GM12878 (cell line): ENCODE results near the gene WDR45B. TPM values are rescaled to one million over a fixed set of nuclear protein-coding genes. Genes with fewer than 3 reads are reported as not detected.

Source experiments
- BCL11A ChIP-seq: IDR thresholded peaks from 2 replicates; pipeline ENCODE4 v1.6.1; 2011; ENCODE audit warnings: low read depth, low read length
- BHLHE40 ChIP-seq, 2 experiments: fragments of 450-650 bp in 1 of 2; IDR thresholded peaks; 2 replicates each; pipeline ENCODE4 v1.6.1; 2011 to 2017; ENCODE audit warnings: low read depth in 2 of 2, borderline replicate concordance in 1 of 2, improper control_type of control experiment in 1 of 2, low read length in 1 of 2, mild to moderate bottlenecking in 1 of 2
- CBFB ChIP-seq: IDR thresholded peaks from 2 replicates; pipeline ENCODE4 v1.6.1; 2016; ENCODE audit warnings: antibody characterized with exemption, low read depth
- CEBPB ChIP-seq, 2 experiments: fragments of 150-350 bp in 1 of 2; IDR thresholded peaks; 2 replicates each; pipeline ENCODE4 v1.6.1; 2012 to 2014; ENCODE audit warnings: low read depth in 2 of 2, low read length in 2 of 2, borderline replicate concordance in 1 of 2, inconsistent platforms in 1 of 2
- CREB1 ChIP-seq: IDR thresholded peaks from 2 replicates; pipeline ENCODE4 v1.6.1; 2012; ENCODE audit warnings: low read depth, mild to moderate bottlenecking, inconsistent platforms
- CREM ChIP-seq: IDR thresholded peaks from 2 replicates; pipeline ENCODE4 v1.6.1; 2014; ENCODE audit warnings: antibody characterized with exemption, low read depth
- IKZF1 ChIP-seq: fragments of 450-650 bp; conservative IDR thresholded peaks from 2 replicates; pipeline ENCODE4 v1.6.1; 2017; ENCODE audit warnings: antibody characterized with exemption, mild to moderate bottlenecking
- JUNB ChIP-seq: IDR thresholded peaks from 2 replicates; pipeline ENCODE4 v1.6.1; 2016; ENCODE audit warnings: antibody characterized with exemption, mild to moderate bottlenecking
- MEF2A ChIP-seq: IDR thresholded peaks from 2 replicates; pipeline ENCODE4 v1.6.1; 2011; ENCODE audit warnings: low read depth, mild to moderate bottlenecking, low read length, moderate library complexity; ENCODE audit not compliant: insufficient read depth
- MXI1 ChIP-seq: fragments of 150-350 bp; IDR thresholded peaks from 2 replicates; pipeline ENCODE4 v1.6.1; 2011; ENCODE audit warnings: low read depth, mild to moderate bottlenecking, inconsistent platforms, low read length, improper control_type of control experiment
- NFXL1 ChIP-seq: fragments of 450-650 bp; IDR thresholded peaks from 2 replicates; pipeline ENCODE4 v1.6.1; 2017; ENCODE audit warnings: antibody characterized with exemption, mild to moderate bottlenecking, borderline replicate concordance
- PAX8 ChIP-seq: fragments of 450-650 bp; IDR thresholded peaks from 2 replicates; pipeline ENCODE4 v1.6.1; 2017; ENCODE audit warnings: mild to moderate bottlenecking, moderate library complexity
- POU2F2 ChIP-seq: IDR thresholded peaks from 3 replicates; pipeline ENCODE4 v1.6.1; 2011; ENCODE audit warnings: low read depth, mild to moderate bottlenecking, low read length, borderline replicate concordance
- PRDM15 ChIP-seq: fragments of 450-650 bp; formaldehyde crosslinking; IDR thresholded peaks from 2 replicates; pipeline ENCODE4 v1.4.0; 2020; ENCODE audit warnings: mild to moderate bottlenecking, moderate library complexity
- RUNX3 ChIP-seq: IDR thresholded peaks from 2 replicates; pipeline ENCODE4 v1.6.1; 2012; ENCODE audit warnings: low read length, inconsistent platforms
- TARDBP ChIP-seq: IDR thresholded peaks from 2 replicates; pipeline ENCODE4 v1.6.1; 2016; ENCODE audit warnings: borderline replicate concordance
- TBL1XR1 ChIP-seq: IDR thresholded peaks from 2 replicates; pipeline ENCODE4 v1.6.1; 2012; ENCODE audit warnings: low read depth, low read length, improper control_type of control experiment
- TCF12 ChIP-seq: IDR thresholded peaks from 2 replicates; pipeline ENCODE4 v1.6.1; 2011; ENCODE audit warnings: low read depth, mild to moderate bottlenecking, low read length
- TCF7 ChIP-seq: IDR thresholded peaks from 2 replicates; pipeline ENCODE4 v1.6.1; 2014; ENCODE audit warnings: antibody characterized with exemption, borderline replicate concordance
- USF2 ChIP-seq: IDR thresholded peaks from 2 replicates; pipeline ENCODE4 v1.6.1; 2011; ENCODE audit warnings: low read depth, low read length, improper control_type of control experiment, borderline replicate concordance
- YBX1 ChIP-seq: fragments of 450-650 bp; IDR thresholded peaks from 2 replicates; pipeline ENCODE4 v1.6.1; 2016; ENCODE audit warnings: antibody characterized with exemption
- YY1 ChIP-seq: IDR thresholded peaks from 2 replicates; pipeline ENCODE4 v1.6.1; 2011; ENCODE audit warnings: low read depth, mild to moderate bottlenecking, low read length
- ZBTB33 ChIP-seq: fragments of 450-650 bp; IDR thresholded peaks from 2 replicates; pipeline ENCODE4 v1.6.1; 2017; ENCODE audit warnings: mild to moderate bottlenecking
- polyA plus RNA-seq, 11 experiments: library from polyadenylated mRNA; depleted of rRNA in 4 of 11; unstranded in 6 of 11; stranded (reverse) in 5 of 11; fragments of >200 nt; fragmentation: Nextera tagmentation in 4 of 11; fragmentation: Illumina TruSeq in 1 of 11; extraction: Ambion mirVana in 4 of 11; extraction: Trizol in 1 of 11; gene quantifications; 1 replicate in 1 of 11; 2 replicates in 10 of 11; pipeline versions ENCODE4 v1.2.1 to v1.2.3, GENCODE V29; 2011 to 2016; ENCODE audit warnings: inconsistent platforms in 2 of 11, missing spikeins in 2 of 11, low read depth in 1 of 11
- total RNA-seq, 4 experiments: library from RNA; depleted of rRNA in 3 of 4; stranded (reverse); fragments of >200 nt in 3 of 4; fragmentation: Illumina TruSeq in 1 of 4; extraction: Trizol in 1 of 4; gene quantifications; 2 replicates each; pipeline versions ENCODE4 v1.2.1 to v1.2.3, GENCODE V29; 2013 to 2021
- TF ChIP-seq, protein P1 (sequence below): IDR thresholded peaks from 2 replicates; pipeline ENCODE4 v1.6.1; 2011; ENCODE audit warnings: low read depth, mild to moderate bottlenecking, low read length, moderate library complexity, borderline replicate concordance; ENCODE audit errors: extremely low read depth

The WDR45B gene
- total and polyA plus RNA-seq, 10 of the 15 experiments (the other 5 are each of a cell fraction or from before 2014, with no cell fraction given): 1.0 to 73.7 (median 26.6) TPM

DNA sequence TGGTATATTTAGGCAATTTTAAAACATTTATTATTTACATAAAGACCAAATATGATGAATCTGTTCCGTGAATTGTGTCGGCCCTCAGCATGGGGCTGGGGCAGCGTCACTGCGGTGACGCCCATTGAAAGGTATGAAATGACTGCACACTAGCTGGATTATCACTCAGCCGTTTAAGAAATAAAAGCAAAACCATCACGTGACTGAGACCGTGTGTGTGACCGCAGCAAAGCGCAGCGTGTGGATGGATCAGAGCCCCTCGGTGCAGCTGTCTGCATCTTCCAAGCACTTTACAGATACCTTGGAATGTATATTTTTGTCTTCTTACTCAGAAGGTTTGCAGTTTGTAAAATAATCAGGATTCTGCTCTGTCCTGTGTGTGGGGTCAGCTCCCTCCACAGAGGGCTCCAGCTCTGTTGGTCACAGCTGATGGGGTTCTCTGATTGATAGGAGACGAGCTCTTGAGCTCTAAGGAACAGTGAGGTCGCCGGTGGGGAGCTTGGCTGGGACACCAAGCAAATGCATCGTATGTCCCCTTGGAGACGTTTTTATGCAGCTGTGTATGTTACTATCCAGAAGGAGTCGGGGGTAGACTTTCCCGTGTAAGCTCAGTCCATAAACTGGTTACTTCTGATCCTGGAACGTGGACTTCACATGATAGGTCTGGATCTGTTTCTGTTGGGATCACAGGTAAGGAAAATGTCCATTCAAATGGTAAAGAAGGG is 45.1 kb downstream of the WDR45B start (continued):
- TF ChIP-seq NFXL1 (no peak), ZBTB33 (no peak), CEBPB (IDR thresholded peaks at IDR 0.05; ENCODE audit: borderline replicate concordance in 1 of 2, low read depth in 2 of 2, low read length in 2 of 2) (no peak), CREB1 (peak; percentile 85), YY1 (peak; percentile 45; the same call in 1 of the 2 replicates), BHLHE40 (IDR thresholded peaks at IDR 0.05; ENCODE audit: borderline replicate concordance in 1 of 2, low read depth in 2 of 2, low read length in 1 of 2) (peak; percentile 81 to 89), USF2 (peak; percentile 51), CREM (peak; percentile 83), MXI1 (no peak), JUNB (peak; percentile 84), POU2F2 (no peak), TARDBP (no peak), TCF12 (0 out of 2 replicates have a peak, but pooled peaks have one; percentile 24), TCF7 (peak; percentile 61; the same call in 1 of the 2 replicates), TBL1XR1 (no peak), PAX8 (no peak), BCL11A (0 out of 2 replicates have a peak, but pooled peaks have one; percentile 20), CBFB (peak; percentile 85), YBX1 (no peak), MEF2A (0 out of 2 replicates have a peak, but pooled peaks have one; percentile 15), IKZF1 (no peak), RUNX3 (peak; percentile 93), PRDM15 (CRISPR knock-in tag) (0 out of 2 replicates have a peak, but pooled peaks have one; percentile 47)
- TF ChIP-seq, protein P1, sequence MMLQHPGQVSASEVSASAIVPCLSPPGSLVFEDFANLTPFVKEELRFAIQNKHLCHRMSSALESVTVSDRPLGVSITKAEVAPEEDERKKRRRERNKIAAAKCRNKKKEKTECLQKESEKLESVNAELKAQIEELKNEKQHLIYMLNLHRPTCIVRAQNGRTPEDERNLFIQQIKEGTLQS: peak; percentile 64; the same call in 1 of the 2 replicates
- TF ChIP-seq, all 136 proteins: peak for 18
